ENCODE data around the gene MRPL58.

MRPL58 gene

GRCh38 chr17:75059369-75060345 lies 47.2 kb downstream of the MRPL58 start:
- TF ChIP-seq ZFX (IDR thresholded peaks at IDR 0.05) (no peak), CTCF (conservative IDR thresholded peaks at IDR 0.05) (no peak; the same call in 1 of the 2 replicates)

GRCh38 chr17:75060434-75061054 lies 48.1 kb downstream of the MRPL58 start:
- no peak overlapping the region for H3K27ac ChIP-seq
- TF ChIP-seq CTCF (conservative IDR thresholded peaks at IDR 0.05) (no peak), ZFX (IDR thresholded peaks at IDR 0.05) (no peak)

More at GRCh38 chr17:75059369-75060345, 47.2 kb downstream of the MRPL58 start:
- no peak overlapping the region for H3K27ac ChIP-seq

DNA sequence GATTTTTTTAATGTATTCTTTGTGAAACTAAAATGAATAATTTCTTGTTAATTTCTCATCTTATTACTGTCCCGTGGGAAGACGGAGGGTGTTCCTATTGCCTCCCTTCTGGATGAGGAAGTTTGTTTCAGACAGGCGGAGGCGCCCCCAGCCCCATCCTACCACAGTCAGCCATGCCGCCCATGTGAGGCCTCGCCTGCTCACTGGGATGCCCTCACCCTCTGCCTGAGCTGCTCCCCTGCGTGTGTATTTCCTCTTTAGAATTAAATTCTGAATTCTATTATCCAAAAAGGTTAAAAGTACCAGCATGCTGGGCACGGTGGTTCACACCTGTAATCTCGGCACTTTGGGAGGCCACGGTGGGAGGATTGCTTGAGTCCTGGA lies 48.6 kb downstream of the MRPL58 start:
- no peak overlapping the region for H3K27ac ChIP-seq
- no peak for TF ChIP-seq CTCF (conservative IDR thresholded peaks at IDR 0.05)
- TF ChIP-seq ZFX (IDR thresholded peaks at IDR 0.05) = no peak

DNA sequence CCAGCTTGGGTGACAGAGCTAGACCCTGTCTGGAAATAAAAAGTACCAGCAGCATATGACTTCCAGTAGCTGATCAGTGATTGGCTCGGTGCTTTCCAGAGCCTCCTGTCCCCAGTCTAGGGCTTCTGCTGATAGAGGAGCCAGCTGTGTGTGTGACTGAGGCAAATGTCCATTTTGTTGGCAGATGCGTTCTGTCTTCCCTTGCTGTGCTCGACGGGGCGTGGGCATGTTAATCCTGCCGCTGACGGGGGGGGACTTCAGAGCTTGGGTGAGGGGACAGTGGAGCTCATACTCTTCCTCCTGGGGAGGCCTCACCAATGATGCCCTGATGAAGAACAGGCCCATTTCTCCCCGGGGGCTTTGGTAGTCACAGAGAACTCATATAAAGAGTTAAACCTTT lies 49.1 kb downstream of the MRPL58 start:
- TF ChIP-seq ZFX (IDR thresholded peaks at IDR 0.05) (no peak), CTCF (conservative IDR thresholded peaks at IDR 0.05) (no peak)
- H3K27ac ChIP-seq = no peak overlapping the region

DNA sequence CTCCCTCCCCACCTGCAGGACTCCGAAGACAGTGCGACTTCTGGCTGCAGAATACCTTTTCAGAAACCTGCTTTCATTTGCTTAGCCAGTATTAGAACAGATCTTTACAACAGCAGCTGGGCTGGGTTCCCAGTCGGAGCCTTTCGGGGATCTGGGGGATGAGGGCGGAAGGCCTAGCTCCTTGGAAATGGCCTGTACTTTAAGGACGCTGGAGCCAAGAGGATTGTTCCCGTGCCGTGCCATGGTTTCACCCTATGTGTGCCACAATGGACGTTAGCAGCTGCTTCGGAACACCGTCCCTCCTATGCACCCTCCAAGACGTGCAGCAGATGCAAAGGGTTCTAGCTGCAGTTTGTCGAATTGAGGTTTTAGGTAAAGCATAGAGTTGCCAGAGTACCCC lies 50.7 kb downstream of the MRPL58 start:
- TF ChIP-seq ZFX (IDR thresholded peaks at IDR 0.05) (no peak), CTCF (conservative IDR thresholded peaks at IDR 0.05) (no peak)
- no peak overlapping the region for H3K27ac ChIP-seq

DNA sequence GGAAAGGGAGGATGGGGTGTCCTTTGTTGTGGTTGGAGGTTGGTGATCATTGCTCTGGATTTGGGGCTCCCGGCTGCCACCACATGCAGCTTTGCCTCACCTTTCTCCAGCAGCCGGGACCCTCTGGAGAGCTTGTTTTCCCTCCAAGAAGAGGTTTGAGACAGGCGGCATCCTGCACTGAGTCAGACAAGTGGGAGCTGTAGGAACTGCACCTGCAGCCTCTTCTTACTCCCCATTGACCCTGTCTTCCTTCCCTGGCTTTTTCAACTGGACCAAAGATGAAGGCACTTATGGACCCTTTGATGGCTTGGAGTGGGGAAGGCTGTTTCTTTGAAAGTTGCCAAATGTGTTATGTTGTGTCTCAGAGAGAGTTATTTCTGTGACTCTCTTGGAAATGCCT lies 51.2 kb downstream of the MRPL58 start:
- TF ChIP-seq ZFX (IDR thresholded peaks at IDR 0.05) (no peak), CTCF (conservative IDR thresholded peaks at IDR 0.05) (no peak)
- H3K27ac ChIP-seq = no peak overlapping the region

DNA sequence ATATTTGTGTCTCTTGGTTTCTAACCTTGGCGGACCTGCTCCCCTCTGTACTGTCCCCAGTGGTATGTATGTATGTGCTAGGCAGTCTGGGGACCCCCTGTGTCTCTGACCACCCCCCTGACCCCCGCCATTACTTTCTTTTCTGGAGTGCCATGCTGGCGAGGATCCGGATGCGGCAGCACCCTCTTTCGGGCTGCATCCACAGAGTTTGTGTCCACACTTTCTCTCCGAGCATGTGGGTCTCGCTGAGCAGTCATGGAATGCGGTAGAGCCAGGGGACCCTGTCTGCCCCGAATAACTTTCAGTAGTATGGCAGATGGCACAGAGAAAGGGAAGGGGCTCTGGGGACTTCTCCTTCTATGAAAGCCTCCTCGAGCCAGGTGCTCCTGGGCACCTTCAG lies 51.6 kb downstream of the MRPL58 start:
- TF ChIP-seq CTCF (conservative IDR thresholded peaks at IDR 0.05) = no peak
- no peak for TF ChIP-seq ZFX (IDR thresholded peaks at IDR 0.05)

More for the DNA sequence above, 51.6 kb downstream of the MRPL58 start:
- H3K27ac ChIP-seq = no peak overlapping the region
